NCI-H128 (cell line): ENCODE results near the gene ABCC6.

Source experiments
- DNase-seq: peaks from one replicate; lab custom pipeline; 2025; ENCODE audit not compliant: unreplicated experiment; lab: John Stamatoyannopoulos, UW

The ABCC6 gene

DNA sequence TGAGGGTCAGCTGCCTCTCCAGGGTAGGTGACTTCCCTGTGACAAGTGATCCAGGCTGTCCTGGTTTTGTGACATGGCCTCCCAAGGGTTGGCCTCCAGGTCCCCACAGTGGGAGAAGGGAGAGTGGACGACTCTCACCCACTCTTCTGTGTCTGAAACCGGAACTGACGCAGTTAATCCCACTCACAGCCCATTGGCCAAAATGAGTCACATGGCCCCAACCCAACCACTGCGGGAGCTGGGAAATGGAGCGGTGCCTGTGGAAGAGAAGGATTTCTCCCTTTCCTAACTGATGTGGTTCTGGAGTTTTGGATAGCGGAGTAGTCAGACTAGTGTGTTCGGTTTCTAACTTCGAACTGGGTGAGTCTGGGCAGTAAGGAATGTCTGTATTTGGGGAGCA, 79.4 kb downstream of the ABCC6 start:
- DNase-seq = no peak

DNA sequence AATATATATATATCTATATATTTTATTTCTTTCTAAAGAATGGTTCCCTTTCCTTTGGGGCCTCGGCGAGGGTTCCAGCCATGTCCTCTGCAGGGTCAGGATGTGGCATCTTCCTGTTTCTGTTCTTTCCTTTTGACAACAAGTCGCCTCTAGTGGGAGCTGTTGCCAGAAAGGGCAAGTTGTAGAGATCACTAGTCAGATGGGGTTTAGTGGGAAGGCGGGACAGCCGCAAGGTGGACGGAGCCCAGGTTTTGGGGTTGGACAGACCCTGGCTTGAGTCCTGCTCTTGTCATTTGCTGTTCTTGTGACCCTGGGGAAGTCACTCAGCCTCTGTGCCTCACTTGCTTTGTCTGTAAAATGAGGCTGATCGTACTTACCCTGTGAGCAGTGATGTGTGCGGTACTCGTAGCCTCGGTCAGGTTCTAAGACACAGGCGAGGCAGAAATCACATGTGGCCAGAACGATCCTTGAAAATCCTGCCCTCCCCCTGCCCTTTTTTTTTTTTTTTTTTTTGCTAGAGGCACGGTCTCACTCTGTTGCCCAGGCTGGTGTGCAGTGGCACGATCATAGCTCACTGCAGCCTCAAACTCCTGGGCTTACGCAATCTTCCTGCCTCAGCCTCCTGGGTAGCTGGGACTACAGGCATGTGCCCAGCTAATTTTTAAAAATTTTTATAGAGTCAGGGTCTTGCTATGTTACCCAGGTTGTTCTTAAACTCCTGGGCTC, 80.1 kb downstream of the ABCC6 start:
- no peak for DNase-seq

DNA sequence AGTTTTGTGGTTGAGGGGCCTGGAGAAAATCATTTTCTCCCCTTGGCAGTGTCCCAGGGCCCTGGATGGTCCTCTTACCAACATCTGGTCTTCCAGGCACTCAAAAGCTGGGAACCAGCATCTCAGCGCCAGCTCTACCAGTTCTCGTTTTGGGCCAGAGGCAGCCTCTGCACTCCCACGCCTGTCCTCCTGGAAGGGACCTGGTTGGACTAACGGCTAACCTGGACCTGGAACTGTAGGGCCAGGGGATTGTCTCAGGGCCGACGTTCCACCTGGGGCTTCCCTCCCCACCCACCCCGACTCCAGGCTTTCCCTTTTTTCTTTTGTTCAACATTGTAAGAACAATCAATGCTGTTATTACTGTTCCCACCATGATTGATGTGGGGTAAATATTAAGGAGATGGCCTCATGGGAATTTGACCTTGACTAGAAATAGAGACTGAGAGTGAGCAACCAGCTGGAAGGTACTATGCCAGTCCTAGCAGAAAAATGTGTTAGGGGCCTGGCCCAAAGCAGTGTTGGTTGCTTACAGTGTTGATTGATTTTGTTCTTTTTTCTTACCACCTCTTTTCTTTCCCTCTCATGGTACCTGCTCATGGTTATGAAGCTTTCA, 81.4 kb downstream of the ABCC6 start:
- DNase-seq = no peak

DNA sequence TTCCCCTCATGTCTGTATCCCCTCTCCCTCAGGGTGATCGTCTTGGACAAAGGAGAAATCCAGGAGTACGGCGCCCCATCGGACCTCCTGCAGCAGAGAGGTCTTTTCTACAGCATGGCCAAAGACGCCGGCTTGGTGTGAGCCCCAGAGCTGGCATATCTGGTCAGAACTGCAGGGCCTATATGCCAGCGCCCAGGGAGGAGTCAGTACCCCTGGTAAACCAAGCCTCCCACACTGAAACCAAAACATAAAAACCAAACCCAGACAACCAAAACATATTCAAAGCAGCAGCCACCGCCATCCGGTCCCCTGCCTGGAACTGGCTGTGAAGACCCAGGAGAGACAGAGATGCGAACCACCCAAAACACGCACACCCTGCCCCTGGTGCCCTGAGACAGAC, 82.2 kb downstream of the ABCC6 start:
- DNase-seq = no peak

DNA sequence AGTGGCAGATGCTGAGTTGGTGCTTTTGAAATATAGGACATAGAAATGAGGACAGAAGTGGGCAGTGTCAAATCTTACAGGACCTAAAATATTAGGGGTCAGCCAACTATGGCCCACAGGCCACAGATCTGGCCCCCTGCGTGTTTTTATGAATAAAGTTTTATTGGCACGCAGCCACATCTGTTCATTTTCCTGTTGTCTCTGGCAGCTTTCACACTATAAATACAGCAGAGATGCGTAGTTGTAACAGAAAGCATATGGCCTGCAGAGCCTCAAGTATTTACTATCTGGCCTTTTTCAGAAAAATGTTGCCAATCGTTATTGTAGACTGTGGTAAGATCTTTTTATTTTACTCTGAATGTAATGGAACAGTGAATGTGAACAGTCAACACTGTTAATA, 82.8 kb downstream of the ABCC6 start:
- DNase-seq = no peak

DNA sequence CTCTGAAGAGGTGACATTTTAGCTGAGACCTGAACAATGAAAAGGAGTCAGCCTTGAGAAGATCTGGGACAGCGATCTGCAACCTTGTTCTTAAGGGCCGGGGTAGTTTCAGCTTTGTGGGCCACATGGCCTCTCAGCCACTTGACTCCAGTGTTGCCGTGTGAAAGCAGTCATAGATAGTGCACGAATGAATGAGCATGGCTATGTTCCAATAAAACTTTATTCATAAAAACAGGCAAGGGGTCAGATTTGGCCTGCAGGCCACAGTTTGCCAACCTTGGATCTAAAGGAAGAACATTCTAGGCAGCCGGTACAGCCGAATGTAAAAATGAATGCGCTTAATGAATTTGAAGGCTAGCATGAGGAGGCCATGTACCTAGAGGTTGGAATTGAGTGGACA, 83.5 kb downstream of the ABCC6 start:
- DNase-seq = no peak

DNA sequence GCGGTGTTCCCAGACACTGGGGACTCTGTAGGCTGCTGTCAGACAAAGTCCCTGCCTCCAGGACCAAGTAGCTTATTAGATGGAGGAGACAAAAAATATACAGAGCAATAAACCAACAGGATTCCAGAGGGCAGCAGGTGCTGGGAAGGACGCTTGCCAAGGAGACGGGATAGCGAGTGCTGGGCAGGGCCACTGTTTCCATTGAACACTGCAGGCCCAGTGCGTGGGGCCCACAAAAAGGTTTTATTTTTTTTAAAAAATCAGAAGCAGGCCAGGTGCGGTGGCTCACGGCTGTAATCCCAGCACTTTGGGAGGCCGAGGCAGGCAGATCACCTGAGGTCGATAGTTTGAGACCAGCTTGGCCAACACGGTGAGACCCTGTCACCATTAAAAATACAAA, 84.2 kb downstream of the ABCC6 start:
- DNase-seq = no peak

DNA sequence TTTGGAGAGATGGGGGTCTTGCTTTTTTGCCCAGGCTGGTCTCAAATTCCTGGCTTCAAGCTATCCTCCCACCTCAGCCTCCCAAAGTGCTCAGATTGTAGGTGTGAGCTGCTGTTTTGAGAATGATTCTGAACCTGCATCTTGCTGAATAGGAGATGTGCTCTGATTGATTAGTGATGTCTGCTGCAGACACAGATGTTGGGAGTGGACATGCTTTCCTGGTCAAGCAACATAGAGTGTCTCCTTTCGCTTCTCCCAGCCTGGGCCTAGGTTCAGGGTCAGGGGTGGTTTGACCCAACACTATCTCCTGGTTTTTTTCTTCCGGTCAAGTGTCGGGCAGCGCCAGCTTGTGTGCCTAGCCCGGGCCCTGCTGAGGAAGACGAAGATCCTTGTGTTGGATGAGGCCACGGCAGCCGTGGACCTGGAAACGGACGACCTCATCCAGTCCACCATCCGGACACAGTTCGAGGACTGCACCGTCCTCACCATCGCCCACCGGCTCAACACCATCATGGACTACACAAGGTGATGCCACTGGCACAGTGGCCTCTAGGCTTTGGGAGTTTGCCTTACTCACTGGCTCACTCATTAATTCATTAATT, 85.2 kb downstream of the ABCC6 start:
- no peak for DNase-seq

DNA sequence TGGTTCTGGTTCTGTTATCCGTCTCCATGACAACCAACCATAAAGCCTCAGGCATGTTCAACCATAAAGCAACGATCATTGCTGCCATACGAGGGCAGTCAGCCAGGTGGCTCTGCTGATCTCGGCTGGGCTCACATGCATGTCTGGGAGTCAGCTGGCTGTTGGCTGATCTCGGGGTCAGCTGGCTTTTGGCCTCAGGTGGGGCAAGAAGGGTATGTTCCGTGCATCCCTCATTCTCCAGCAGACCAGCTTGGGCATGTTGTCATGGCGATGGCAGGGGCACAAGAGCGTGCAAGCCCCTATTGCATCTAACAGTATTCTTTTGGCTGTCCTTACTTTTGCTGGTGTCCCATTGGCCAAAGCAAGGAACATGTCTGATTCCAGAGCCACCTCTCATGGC, 86.2 kb downstream of the ABCC6 start:
- DNase-seq = no peak

DNA sequence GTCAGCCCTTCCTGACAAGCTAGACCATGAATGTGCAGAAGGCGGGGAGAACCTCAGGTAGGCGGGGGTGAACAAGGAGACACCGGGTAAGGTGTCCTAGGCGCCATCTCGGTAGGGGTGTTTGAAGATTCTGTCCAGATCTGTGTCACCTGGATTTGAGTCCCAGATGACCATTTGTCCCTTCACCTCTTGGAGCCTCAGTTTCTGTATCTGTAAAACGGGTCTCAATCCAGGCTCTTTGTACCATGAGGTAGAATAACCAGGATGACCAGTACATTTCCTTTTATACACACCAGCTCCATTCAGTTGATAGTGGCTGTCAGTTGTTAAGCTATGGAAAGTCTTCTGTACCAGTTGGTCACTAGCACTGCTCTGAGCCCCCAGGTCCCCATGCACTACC, 86.7 kb downstream of the ABCC6 start:
- DNase-seq = no peak

DNA sequence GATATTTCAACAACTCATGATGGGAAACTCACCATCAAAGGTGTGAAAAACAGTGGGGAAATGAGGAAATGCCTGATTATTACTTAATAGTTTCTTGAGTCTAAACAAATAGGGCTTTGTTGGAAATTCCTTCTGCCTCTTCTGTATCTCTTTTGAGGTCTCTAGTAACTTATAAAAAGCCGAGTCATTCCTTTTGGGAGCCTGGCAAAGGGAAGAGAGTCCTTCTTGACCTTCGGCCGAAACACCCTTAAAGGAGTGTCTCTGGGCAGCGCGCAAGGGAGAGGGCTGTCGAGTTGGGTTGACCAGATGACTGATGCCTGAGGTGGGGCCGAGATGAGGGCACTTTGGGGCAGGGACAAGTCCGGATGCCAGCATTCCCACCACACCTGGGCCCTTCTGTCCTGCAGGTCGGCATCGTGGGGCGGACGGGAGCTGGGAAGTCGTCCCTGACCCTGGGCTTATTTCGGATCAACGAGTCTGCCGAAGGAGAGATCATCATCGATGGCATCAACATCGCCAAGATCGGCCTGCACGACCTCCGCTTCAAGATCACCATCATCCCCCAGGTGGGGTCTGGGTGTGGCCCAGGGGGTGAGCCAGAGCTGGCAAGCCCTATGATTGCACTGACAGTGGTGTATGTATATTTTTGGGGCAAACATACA, 89.2 kb downstream of the ABCC6 start:
- no peak for DNase-seq

DNA sequence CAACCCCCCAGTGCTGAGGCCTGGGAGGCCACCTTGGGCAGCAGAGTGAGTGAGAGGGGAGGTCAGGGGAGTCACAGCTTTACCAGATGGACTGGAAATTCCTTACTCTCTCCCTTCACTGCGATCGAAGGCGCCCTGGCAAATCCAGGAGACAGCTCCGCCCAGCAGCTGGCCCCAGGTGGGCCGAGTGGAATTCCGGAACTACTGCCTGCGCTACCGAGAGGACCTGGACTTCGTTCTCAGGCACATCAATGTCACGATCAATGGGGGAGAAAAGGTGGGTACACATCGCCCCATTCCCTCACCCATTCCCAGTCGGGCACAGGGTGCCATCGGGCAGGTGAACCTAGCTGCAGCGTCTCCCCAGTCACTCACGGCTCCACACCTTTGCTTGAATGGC, 91.6 kb downstream of the ABCC6 start:
- no peak for DNase-seq

DNA sequence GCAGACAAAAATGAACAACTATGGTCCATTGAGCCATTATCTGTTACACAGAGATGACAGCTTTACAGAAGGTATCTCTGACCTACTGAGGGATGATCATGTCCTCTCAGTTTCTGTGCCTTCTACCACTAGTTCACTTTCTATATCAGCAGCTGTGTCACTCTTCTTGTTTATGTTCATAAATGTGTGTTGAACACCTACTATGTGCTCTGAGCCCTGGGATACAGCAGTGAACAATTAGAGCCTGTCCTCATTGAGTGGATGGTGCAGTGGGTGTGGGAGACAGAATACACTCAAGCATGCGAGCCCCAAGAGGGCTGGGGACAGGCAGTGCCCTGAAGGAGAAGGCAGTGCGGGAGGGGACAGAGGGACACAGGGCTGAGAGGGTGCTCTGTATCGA, 92.1 kb downstream of the ABCC6 start:
- no peak for DNase-seq

DNA sequence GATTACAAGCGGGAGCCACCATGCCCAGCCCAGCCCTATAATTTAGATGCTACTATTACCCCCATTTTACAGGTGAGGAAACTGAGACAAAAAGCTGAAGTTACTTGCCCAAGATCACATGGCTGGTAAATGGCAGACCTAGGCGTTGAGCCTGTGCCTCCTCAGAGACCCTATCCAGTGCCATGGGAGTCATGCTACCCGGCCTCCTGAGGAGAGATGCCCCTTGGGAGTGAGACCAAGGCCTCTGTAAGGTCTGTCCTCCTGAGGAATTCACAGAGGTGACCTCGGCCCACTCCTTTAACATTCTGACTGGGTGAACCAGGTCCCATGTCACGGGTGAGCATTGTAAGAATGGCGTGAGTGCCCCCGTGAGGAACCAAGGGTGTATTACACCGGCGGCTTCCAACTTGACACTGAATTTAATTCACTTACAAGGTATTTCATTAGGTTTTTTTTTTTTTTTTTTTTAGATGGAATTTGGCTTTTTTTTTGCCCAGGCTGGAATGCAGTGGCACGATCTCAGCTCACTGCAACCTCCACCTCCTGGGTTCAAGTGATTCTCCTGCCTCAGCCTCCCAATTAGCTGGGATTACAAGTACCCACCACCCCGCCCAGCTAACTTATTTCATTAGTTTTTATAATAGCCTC, 95.7 kb downstream of the ABCC6 start:
- DNase-seq = no peak

DNA sequence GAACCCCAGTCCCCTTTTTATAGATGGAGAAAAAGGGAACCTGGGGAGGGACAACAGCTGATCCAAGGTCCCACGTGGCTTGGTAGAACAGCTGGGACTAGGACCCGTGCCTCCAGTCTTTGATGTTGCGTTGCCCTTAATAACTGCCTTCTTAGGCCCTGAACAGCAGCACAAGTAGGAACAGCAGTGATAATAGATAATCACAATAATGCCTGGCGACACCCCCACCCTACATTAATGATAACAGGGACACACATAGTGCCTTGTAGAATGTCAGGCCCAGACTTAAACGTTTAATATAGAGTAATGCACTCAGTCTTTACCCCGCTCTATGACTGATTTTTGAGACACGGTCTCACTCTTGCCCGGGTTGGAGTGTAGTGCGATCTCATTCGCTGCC, 96.4 kb downstream of the ABCC6 start:
- no peak for DNase-seq

DNA sequence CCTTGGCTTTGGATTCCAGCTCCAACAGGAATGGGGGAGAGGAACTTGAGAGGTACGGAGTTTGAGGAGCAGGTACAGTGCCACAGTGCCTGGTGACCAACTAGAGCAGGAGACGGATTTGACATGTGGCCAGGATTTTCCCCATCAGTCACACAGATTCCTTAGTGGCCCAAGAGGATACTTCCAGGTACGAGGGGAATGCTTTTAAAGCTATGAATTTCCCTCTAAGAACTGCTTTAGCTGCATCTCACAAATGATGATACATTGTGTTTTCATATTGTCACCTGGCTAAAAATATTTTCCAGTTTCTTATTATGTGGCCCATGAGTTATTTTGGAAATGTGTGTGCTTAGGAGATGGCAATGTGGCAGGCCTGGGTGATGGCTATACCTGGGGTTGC, 98.3 kb downstream of the ABCC6 start:
- DNase-seq = no peak

DNA sequence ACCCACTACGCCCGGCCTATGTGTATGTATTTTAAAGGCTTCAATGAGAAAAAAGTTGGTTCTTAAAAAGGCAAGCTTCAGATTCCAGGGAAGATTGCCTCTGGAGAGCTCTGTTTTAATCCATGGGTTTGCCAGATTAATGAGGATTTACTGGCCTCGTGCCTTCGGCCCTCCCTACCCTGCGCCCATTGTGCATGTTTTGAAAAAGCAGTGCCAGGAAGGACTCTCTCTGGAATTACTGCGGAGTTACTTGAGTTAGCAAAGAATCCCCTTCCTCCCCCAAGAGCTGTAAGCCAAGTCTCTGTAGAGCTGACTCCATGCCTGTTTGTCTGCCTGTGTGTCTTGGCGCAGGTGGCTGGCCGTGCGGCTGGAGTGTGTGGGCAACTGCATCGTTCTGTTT, 98.9 kb downstream of the ABCC6 start:
- DNase-seq = no peak

DNA sequence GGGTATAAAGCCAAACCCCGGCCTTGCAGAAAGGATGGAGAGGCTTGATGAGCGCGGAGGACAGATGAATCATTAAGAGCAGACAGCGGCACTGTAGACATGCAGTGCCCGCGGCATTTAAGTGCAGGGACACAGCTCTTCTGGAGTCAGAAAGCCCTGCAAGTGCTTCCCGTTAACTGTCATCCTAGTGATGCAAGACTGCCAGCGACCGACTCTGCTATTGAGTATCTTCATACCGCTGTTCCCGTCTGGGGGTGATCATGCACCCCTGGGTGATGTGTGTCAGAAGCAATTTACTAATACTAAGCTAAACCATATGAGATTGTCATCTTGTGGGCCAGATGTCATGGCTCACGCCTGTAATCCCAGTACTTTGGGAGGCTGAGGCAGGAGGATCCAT, 101.0 kb downstream of the ABCC6 start:
- DNase-seq = no peak

DNA sequence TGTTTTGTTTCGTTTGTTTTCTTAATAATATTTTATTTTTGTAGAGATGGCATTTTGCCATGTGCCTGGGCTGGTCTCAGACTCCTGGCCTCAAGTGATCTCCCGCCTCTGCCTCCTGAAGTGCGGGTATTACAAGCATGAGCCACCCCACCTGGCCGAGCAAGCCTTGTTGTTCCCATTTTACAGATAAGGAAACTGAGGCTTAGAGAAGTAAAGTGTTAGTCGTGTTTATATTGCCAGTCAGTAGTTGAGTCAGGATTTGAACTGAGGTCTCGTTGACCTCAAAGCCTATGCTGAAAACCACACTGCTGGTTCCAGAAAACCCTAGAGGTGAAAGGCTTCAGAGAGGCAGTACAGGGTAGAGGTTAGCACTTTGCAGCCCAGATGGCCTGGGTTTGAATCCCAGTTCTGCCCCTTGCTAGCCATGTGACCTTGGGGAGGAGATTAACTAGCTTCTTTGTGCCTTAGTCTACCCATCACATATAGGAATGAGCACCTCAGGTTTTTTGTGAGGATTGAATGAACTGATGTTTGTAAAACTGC, 102.0 kb downstream of the ABCC6 start:
- no peak for DNase-seq

DNA sequence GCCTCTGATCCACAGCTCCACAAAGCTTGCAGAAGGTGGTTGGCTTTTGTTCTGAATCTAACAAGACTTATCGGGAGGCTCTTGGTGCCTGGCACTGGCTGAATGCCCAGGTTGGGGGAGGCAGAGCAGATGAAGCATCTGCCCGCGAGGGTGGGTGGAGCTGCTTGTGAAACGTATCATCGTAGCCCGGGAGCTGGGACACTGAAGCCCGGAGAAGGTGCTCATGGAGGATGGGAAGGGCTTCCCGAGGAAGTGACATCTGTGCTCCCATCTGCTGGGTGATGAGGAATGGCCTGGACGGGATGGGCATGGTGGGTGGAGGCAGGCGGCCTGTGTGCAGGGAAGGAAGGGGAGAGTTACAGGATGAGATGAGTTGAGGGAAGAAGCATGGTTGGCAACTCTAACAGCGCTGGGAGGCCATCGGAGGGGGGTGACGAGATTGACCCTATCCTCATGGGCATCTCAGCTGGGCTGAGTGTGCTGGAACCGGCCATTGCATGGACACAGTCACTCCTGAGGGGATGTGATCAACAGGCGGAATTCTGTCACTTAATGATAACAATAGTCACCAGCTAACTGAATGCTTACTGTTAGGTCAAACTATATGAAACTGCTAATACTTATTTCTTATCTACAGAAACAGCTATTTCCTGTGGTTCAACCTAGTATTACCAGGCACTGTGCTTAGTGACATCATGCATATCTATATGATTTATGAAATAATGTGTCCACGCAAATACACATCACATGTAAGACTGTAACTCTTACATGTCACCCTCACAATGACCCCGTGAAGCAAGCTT, 102.7 kb downstream of the ABCC6 start:
- DNase-seq = no peak

DNA sequence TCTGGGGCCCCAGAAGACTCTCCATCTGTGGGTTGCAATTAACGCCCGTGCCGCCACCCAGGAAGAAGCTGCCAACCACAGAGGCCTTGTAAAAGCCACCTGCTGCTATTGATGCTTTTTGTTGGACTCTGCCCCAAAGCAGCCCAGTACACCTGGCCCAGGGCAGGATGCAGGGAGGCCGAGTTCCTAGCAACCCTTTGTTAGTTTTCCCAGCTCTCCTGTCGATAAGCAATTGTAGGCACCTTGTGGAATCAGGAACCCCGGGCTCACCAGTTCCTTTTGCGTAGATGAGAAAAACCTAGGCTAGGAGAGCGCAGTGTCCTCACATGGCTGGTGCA, 103.3 kb downstream of the ABCC6 start:
- DNase-seq = no peak
